Measurements from ENCODE around the gene ZBTB7A.
"Not testable (repeated sequence)": the region's sequence is repeated elsewhere in the genome, so short reads cannot be mapped to it uniquely, and the experiment has no call there.

Gene ZBTB7A

GRCh38 chr19:4007021-4007835 lies 59.5 kb downstream of the ZBTB7A start, which contains the start of gene PIAS4:
Gene PIAS4 (plus strand): TSS chr19:4007736. CDS start chr19:4007761, 25 bp downstream.
- DNase-seq (ENCODE audit: low spot score) = peak; percentile 100
- no peak for TF ChIP-seq CTCF (IDR thresholded peaks at IDR 0.05; ENCODE audit: borderline replicate concordance, control extremely low read depth, extremely low read depth, insufficient read depth, missing control alignments)
- in situ Hi-C loops (cut with MboI; ENCODE audit: low sequenced_read_pairs, unreplicated experiment) = no loop called here

GRCh38 chr19:4005436-4005835 lies 61.3 kb downstream of the ZBTB7A start:
- in situ Hi-C loops (cut with MboI; ENCODE audit: low sequenced_read_pairs, unreplicated experiment); DNase-seq (ENCODE audit: low spot score): not testable (repeated sequence)

- DNase-seq (ENCODE audit: low spot score); in situ Hi-C loops (cut with MboI; ENCODE audit: low sequenced_read_pairs, unreplicated experiment): not testable (repeated sequence)
Measured at GRCh38 chr19:4000798-4001197, 65.9 kb downstream of the ZBTB7A start.

GRCh38 chr19:3998667-3999412 lies 67.9 kb downstream of the ZBTB7A start:
- in situ Hi-C loops (cut with MboI; ENCODE audit: low sequenced_read_pairs, unreplicated experiment); DNase-seq (ENCODE audit: low spot score): not testable (repeated sequence)

GRCh38 chr19:3995607-3996006 lies 71.1 kb downstream of the ZBTB7A start:
- DNase-seq (ENCODE audit: low spot score) = no peak
- in situ Hi-C loops (cut with MboI; ENCODE audit: low sequenced_read_pairs, unreplicated experiment) = no loop called here
- no peak for TF ChIP-seq CTCF (IDR thresholded peaks at IDR 0.05; ENCODE audit: borderline replicate concordance, control extremely low read depth, extremely low read depth, insufficient read depth, missing control alignments)

Measured in GM13976 (cell line).